Measurements from ENCODE around the gene CFAP90.

Gene CFAP90

GRCh38 chr5:7795306-7795705, 55.6 kb downstream of the CFAP90 start:
- peaks cover 14% of the 10 kb centered on the region for H3K4me1 ChIP-seq (ENCODE audit: low read depth, poor library complexity, severe bottlenecking)
- no peaks in the 10 kb centered on the region for H3K79me2 ChIP-seq (ENCODE audit: insufficient read depth, low read depth)
- H3K4me3 ChIP-seq (IDR thresholded peaks at IDR 0.05; ENCODE audit: insufficient read depth, low read depth, low read length), result no peak overlapping the region
- H4K20me1 ChIP-seq (ENCODE audit: insufficient read depth), result no peaks in the 10 kb centered on the region
- H3K27ac ChIP-seq, result no peak overlapping the region
- TF ChIP-seq CTCF (conservative IDR thresholded peaks at IDR 0.05; ENCODE audit: low read depth, low read length), result no peak
- H2AFZ ChIP-seq (ENCODE audit: low read depth), result no peak overlapping the region
- H3K4me2 ChIP-seq, result no peak overlapping the region
- no peaks in the 10 kb centered on the region for H3K27me3 ChIP-seq (ENCODE audit: insufficient read depth, low read depth)
- no peak overlapping the region for H3K9ac ChIP-seq
- H3K36me3 ChIP-seq (ENCODE audit: insufficient read depth), result no peaks in the 10 kb centered on the region

GRCh38 chr5:7794823-7795222, 56.1 kb downstream of the CFAP90 start:
- no peak for TF ChIP-seq CTCF (conservative IDR thresholded peaks at IDR 0.05; ENCODE audit: low read depth, low read length)
- Histone ChIP-seq H3K9ac (no peak overlapping the region), H4K20me1 (ENCODE audit: insufficient read depth) (no peaks in the 10 kb centered on the region), H3K36me3 (ENCODE audit: insufficient read depth) (no peaks in the 10 kb centered on the region), H3K4me2 (no peak overlapping the region), H3K4me3 (IDR thresholded peaks at IDR 0.05; ENCODE audit: insufficient read depth, low read depth, low read length) (no peak overlapping the region), H2AFZ (ENCODE audit: low read depth) (no peak overlapping the region), H3K27me3 (ENCODE audit: insufficient read depth, low read depth) (no peaks in the 10 kb centered on the region), H3K79me2 (ENCODE audit: insufficient read depth, low read depth) (no peaks in the 10 kb centered on the region), H3K27ac (no peak overlapping the region), H3K4me1 (ENCODE audit: low read depth, poor library complexity, severe bottlenecking) (peaks cover 14% of the 10 kb centered on the region)

- H2AFZ ChIP-seq (ENCODE audit: low read depth), result no peak overlapping the region
- no peak overlapping the region for H3K4me2 ChIP-seq
- no peak overlapping the region for H3K9ac ChIP-seq
- peaks cover 14% of the 10 kb centered on the region for H3K4me1 ChIP-seq (ENCODE audit: low read depth, poor library complexity, severe bottlenecking)
- H4K20me1 ChIP-seq (ENCODE audit: insufficient read depth), result no peaks in the 10 kb centered on the region
- no peaks in the 10 kb centered on the region for H3K36me3 ChIP-seq (ENCODE audit: insufficient read depth)
- no peak for TF ChIP-seq CTCF (conservative IDR thresholded peaks at IDR 0.05; ENCODE audit: low read depth, low read length)
- no peaks in the 10 kb centered on the region for H3K27me3 ChIP-seq (ENCODE audit: insufficient read depth, low read depth)
- no peak overlapping the region for H3K4me3 ChIP-seq (IDR thresholded peaks at IDR 0.05; ENCODE audit: insufficient read depth, low read depth, low read length)
- no peak overlapping the region for H3K27ac ChIP-seq
- no peaks in the 10 kb centered on the region for H3K79me2 ChIP-seq (ENCODE audit: insufficient read depth, low read depth)
Observed at GRCh38 chr5:7794311-7794710, 56.6 kb downstream of the CFAP90 start.

GRCh38 chr5:7793895-7794294, 57.0 kb downstream of the CFAP90 start:
- Histone ChIP-seq H3K36me3 (ENCODE audit: insufficient read depth) (no peaks in the 10 kb centered on the region), H3K79me2 (ENCODE audit: insufficient read depth, low read depth) (no peaks in the 10 kb centered on the region), H2AFZ (ENCODE audit: low read depth) (no peak overlapping the region), H3K9ac (no peak overlapping the region), H3K4me3 (IDR thresholded peaks at IDR 0.05; ENCODE audit: insufficient read depth, low read depth, low read length) (no peak overlapping the region), H3K27ac (no peak overlapping the region), H4K20me1 (ENCODE audit: insufficient read depth) (no peaks in the 10 kb centered on the region), H3K4me1 (ENCODE audit: low read depth, poor library complexity, severe bottlenecking) (peaks cover 14% of the 10 kb centered on the region), H3K27me3 (ENCODE audit: insufficient read depth, low read depth) (no peaks in the 10 kb centered on the region), H3K4me2 (no peak overlapping the region)
- TF ChIP-seq CTCF (conservative IDR thresholded peaks at IDR 0.05; ENCODE audit: low read depth, low read length), result no peak

All from KMS-11 (cell line).